HG02973 (cell line): Measurements from ENCODE around the gene RSPRY1.
"Not testable (repeated sequence)": the region's sequence is repeated elsewhere in the genome, so short reads cannot be mapped to it uniquely, and the experiment has no call there.

Experiments used
- ATAC-seq: cut with Tn5 transposase; IDR thresholded peaks from one replicate; pipeline ENCODE4 v1.9.1; 2021; ENCODE audit warnings: moderate library complexity; ENCODE audit not compliant: unreplicated experiment

RSPRY1 gene

DNA sequence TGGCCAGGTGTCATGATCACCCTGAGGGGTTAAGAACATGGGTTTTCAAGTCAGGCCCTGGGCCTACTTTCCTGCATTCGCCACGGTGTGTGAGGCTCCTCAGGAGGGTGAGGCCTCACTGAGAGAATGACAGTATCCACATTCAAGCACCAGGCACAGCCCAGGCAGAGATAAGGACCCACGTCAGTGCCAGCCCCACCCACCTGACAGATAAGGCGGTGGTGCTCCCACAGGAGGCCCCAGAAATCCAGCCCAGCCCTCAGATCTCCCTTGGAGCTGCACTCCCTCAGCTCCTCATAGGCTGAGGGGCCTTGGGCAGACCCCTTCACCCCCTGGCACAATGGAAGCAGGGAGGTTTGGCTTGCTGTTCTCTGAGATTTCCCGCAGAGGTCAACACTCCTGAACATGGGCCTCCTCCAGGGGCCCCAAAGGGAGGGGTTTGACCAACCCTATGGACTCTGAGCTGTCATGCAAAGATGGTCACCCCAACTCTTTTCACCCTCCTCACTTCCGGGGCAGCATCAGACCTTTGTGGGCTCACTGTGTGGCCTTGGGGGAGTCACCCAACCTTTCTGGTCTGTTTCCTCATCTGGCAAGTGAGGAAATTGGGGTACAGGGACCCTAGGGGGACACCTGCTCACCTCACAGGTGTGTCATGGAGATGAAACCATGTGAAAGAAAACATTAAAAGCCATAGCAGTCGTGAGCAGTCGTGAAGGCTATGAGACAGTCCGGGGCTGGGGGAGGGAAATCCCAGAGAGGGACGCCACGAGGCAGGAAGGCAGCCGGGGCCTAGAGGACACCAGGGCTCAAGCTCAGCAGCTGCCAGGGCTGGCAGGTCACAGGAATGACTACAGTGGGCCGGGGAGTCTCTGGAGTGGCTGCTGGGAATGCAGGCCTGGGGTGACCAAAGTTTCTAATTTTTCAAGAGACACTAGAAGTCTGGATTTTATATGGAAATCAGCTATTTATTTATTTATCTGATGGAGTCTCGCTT is 83.0 kb downstream of the RSPRY1 start:
- ATAC-seq, result no peak

DNA sequence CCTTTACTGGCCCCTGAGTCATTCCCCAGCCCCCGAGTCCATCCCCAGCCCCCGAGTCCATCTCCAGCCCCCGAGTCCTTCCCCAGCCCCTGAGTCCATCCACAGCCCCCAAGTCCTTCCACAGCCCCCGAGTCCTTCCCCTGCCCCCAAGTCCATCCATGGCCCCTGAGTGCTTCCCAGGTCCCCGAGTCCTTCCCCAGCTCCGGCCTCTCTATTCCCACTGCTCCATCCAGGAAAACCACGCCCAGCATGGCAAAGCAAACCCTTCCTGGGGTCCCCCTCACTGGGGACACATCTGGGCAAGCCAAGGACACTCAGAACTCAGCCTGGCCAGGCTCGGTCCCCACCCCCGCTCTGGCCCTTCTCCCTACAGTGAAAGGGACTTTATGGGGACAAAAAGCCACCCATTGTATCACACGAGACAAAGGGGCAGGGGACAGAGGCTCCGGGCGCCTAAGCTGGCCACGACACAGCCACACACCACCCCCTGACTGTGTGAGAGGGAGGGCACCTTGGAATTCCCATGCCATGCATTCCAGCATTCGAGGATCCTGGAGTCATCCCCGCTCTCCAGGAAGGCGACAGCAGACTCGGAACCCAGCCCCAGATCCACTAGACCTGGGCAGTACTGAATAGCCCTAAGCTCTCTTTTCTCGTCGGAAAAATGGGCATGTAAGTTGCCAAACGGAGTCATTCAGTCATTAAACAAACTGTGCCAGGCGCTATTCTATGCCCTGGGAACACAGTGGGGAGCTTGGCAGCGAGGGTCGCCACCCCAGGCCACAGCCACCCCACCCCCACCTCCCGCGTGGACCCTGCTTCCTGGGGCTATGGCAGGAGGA is 84.3 kb downstream of the RSPRY1 start:
- no peak for ATAC-seq

DNA sequence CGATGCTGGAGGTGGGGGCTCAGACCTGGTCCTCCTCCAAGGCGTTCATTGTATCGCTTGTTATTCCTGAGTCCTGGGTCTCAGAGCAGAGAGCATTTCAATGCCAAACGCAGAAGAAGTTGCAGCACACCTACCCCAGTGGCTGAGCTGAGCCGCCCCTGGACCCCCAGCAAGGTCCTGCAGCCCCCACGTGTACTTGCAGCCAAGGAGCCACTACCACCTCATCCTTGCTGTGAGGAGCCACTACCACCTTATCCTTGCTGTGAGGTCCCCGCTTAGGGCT is 84.9 kb downstream of the RSPRY1 start:
- no peak for ATAC-seq

DNA sequence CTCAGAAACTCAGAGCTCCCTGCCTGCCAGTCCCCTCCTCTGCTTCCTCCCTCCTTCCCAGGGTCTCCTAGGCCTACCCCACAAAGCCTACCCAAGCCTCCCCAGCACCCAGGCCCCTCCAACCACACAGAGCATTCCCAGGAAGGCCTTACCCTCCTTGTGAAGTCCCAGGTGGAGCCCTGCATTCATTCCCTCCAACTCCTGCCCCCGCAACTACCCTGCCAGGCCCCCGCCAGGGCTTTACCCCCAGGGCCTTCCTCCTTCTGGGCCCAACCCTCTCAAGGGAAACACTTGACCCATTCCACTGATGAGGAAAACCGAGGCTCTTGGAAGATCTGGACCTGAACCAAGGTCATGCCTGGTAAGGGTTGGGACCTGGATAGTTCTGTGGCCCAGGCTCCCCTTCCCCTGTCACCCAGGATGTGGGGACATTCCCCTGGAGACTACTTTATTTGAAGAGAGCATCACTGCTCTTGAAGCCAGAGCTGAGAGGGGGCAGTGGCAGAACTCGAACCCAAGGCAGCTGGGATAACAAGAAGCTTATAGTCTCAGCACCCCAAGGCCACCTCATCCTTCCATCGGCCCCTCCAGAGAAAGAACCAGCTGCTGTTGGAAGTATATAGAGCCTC is 85.9 kb downstream of the RSPRY1 start:
- no peak for ATAC-seq

DNA sequence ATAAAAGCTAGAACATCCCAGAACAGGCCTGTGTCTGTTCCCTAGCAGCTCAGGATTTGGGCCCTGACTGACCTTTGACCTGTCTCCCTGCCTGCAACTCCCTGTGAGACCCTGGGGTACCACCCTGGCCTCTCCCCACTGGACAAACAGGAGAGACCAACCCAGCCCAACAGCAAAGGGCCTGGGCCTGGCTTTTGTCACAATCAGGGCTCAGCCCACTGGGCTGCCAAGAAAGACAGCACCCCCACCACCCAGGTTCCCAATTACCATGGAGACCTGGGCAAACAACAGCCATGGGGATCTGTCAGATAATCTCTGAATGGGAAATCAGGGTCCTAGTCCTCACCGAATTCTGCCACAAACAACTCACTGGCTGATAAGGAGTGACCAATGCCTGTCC is 87.2 kb downstream of the RSPRY1 start:
- no peak for ATAC-seq

DNA sequence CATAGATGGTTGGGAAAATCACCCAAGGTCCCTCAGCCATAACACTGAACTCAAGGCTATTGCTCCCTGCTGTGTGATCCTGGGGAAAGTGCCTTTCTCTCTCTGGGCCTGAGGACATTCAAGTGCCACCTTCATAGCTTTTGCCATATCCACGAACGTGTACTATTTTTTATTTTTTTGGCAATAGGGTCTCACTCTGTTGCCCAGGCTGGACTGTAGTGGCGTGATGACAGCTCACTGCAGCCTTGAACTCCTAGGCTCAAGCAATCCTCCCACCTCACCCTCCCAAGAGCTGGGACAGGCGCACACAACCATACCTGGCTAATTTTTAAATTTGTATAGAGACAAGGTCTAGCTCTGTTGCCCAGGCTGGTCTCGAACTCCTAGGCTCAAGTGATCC is 87.7 kb downstream of the RSPRY1 start:
- no peak for ATAC-seq

DNA sequence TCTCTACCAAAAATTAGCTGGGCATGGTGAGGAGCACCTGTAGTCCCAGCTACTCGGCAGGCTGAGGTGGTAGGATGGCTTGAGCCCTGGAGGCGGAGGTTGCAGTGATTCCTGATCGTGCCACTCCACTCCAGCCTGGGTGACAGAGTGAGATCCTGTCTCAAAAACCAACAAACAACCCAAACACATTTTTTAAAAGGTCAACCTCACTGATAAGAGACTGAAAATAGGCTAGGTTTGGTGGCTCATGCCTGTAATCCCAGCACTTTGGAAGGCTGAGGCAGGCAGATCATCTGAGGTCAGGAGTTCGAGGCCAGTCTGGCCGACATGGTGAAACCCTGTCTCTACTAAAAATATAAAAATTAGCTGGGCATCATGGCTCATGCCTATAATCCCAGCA is 89.8 kb downstream of the RSPRY1 start:
- ATAC-seq, result not testable (repeated sequence)

DNA sequence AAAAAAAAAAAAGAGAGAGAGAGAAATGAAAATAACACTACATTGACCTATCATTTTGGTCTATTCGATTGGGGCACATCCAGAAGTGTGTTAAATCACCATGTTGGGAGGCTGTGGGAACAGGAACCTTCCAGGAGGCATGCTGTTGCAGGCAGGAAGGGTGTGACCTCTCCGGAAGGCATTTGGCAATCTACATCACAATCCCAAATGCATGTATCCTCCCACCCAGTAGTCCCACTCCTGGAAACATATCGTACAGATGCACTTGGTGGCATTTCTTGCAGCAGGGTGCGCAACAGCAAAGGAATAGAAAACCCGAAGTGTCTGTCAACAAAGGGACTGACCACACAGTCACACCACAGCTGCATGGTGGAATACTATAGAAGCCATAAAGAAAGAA is 90.5 kb downstream of the RSPRY1 start:
- ATAC-seq, result no peak

DNA sequence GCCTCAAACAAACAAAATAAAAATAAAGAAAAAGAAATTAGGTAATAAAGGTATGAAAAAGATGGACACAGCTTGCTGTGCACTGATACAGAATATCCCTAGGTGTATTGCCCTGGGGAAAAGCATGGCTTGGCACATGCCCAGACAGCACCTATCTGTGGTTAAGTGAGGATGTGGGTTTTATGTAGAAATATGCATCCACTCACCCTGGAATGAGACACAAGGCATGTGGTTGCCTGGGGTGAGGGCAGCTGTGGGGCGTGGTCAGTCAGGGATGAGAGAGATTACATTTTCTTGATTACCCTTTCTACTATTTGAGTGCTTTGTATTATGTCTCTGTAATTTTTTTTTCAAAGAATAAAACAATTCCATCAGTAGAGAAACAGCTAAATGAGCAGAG is 91.5 kb downstream of the RSPRY1 start:
- ATAC-seq, result no peak

DNA sequence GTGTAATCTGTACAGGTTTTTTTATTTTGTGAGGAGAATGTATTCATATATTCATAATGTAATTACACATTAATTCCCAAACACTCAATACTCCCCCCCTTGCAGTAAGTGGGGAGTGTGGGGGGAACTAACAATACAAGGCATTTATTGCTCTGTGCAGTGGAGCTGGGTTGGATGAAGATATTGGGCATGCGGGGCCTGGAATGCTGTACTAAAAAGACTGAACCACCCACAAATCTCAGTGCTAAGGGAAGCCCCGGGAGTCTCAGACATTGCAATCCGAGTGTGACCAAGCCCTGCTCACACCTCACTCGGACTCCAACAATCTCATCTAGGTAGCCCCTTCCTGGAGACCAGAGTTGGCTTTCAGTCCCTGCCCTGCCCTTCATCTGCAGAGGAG is 92.4 kb downstream of the RSPRY1 start:
- ATAC-seq, result no peak

DNA sequence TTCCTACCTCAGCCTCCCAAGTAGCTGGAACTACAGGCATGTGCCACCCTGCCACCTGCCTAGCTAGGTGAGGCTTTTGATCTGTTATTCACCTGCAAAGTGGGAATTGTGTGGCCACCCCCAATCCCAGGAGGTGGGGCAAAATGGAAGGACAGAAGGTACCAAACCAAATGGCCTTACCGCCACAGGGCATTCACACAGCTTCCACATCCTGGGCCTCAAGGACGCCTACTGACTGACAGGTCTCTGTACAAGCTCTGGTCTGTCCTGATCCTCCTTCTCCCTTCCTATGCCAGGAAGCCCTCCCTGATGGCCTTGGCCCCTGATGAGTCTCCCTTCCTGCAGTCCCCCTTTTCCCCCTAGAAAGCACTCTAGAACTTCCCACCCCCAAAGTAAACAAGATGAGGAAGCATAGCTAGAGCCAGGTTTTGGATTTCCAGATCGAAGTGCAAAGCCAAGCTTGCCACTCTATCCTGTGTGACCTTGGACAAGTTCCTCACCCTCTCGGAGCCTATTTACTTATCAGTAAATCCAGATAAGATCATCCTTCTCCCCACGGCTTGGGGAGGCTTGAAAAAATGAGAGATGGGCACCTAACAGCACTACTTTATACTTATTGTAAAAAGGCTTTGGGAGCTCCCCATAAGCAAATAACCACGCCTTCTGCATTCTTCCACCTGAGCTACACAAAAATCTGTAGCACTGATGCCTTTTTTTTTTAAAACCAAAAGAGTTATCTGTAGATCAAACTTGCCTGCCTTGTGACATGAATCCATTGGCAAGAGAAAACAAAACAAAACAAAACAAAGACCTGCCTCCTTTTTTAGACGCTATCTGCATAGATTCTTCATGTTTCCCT is 93.9 kb downstream of the RSPRY1 start:
- no peak for ATAC-seq

DNA sequence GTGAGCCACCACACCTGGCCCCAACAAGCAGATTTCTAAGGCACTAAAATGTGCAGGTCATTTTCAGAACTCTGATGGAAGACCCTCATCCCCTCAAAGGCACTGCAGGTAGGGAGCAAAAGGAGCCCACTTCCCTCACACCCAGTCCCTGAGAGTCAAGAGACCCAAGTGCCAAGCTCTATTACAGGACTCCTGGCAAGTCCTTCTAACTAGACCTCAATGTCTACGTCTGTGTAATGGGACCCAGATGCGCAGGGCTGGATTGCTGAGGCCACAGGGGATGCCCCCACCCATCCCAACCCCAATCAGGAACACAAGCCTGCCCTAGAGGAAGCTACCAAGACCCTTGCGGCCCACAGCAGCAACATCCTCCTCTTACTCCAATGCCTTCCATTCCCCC is 95.7 kb downstream of the RSPRY1 start:
- no peak for ATAC-seq

DNA sequence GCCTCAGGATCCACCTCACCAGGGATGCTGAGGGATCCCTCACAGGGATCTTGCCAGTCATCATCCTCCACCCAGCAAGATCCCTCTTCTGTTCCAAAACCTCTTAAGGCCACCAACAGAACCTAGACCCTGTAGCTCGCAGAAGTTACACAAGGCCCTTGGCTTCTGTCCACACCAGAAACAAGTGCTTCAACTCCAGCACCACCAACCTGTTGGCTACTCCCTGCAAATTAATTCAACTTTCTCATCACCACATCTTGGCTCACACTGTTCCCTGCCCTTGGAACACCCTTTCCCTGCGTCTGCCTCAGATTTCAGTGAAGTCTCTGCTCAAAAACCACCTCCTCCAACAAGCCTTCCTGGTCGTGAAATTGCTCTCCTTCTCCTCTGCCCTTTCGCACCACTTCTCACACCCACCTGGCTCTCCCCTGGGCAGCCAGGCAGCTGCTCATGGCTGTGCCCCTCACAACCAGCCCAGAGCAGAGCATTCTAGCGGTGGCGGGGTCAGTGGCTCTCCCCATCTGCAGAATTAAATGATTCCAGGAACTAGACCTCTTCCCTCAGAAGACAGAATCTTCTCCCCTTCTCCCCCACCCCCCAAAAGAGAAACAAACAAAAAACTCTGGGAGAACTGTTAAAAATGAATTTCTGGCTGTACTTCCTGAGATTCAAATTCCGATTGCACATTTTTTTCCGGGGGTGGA is 96.5 kb downstream of the RSPRY1 start:
- ATAC-seq, result no peak

DNA sequence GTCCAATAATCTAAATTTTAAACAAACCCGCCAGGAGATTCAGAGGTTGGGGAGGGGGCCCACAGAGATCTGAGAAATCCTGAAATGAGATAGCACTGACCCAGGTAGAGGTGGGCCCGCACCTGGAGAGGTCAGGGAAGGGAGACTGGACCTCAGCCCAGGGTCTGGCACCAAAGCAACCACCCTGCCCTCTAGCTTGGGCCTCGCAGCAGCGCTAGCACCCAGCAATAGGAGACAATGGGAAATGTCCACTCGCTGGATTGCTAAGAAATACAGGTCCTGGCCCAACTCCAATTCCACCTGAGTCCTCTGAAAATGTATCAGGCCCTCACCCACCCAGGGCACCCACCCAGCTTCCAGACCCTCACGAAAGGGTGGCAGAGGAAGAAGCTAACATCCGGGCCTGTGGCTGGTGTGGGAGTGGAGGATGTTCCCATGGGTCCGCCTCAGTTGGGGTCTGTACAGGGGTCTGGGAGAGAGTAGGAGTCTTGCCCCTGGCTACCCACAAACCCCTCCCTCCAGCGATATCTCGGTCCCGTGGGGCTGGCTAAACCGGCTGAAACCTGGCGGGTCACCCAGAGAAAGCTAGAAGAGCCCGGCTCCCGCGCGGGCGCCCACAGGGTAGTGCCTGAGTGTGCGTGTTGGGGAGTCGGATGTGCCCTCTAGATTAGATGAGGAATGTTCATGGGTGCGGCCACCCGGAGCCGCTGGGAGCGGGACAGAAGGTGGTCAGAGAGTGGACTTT is 97.3 kb downstream of the RSPRY1 start:
- ATAC-seq, result no peak

DNA sequence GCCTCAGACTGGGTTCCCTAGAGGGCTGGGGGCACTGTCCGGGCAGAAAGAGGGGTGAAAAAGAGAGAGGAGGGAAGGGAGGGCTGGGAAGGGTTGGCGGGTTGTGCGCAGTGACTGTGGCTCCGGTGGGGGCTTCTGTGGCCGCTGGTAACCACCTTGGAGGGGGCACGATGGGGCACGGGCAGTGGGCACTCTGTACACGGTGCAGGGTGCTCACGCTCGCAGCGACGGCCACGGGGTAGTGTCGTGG is 97.8 kb downstream of the RSPRY1 start:
- ATAC-seq, result no peak

DNA sequence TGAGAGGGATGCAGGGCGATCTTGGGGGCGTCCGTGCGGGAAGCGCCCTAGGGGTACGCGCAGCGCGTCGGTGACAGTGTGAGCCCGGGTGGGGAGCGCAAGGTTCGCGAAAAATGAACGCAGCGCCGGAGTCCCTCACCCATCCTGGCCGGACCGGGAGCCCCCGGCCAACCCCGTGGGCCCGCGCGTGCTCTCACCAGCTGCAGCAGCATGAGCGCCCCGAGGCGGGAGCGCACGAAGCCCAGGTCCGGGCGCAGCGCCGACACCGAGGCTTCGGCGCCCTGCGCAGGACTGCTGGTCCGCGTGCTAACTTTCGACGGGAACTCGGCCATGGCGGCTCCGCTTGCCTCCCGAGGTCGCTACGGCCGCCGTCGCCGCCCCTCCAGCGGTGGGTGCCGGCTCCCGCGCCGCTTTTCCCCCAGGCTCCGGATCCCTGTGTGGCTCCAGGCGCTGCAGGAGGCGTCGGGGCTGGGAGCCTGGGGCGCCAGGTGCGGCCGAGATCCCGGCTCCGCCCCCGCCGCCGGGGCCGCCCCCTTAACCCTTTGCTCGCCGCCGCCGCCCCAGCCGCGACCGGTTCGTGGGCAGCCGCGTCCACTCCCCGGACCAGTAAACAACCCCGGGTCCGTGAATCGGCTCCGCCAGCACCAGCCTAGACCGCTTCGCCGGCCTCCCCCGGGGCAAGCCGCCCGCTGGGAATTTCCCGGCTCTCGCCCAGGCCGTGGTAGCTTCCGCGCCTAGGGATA is 98.3 kb downstream of the RSPRY1 start, which contains the start of gene PLLP:
TSS of gene PLLP (minus strand) at position 464 of the 743 bp plus-strand sequence. CDS start at position 332, 132 bp downstream.
- no peak for ATAC-seq

DNA sequence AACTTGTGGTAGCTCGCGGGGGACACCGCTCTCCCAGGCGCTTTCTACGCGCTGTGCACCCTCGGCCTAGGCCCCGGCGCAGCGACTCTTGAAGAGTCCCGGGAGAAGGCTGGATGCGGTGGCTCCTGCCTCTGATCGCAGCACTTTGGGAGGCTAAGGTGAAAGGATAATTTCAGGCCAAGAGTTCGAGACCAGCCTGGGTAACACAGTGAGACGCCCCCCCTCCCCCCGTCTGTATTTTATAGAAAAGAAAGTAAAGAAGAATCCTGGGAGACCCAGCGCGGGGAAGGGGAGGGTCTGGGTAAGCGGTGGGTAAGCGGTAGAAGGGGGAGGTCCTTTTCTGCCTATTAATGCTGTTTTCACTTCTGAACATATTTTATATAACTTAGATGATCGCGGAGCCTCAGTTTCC is 98.8 kb downstream of the RSPRY1 start:
- ATAC-seq, result no peak

DNA sequence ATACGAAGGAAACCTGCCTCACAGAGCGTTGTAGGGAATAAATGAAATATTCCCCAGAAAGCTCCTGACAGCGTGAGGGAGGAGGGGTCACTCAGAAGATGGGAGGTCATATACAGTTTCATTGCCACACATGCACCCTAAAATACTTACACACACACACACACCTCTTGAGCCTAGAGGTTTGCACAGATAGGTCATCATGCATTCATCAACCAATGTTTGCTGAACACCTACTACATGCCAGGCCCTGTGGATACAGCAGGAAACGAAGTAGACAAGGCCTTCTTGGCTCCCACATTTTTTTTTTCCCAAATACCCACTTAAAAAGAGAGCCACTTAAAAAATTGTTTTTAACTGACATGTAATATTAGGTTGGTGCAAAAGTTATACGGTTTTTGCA is 99.2 kb downstream of the RSPRY1 start:
- ATAC-seq, result no peak
